GM18951 (cell line): ENCODE measurements around the gene GPR87.

Source experiments
- POLR2A ChIP-seq: IDR thresholded peaks from 4 replicates; pipeline ENCODE4 v1.6.1; 2011; ENCODE audit warnings: mild to moderate bottlenecking; ENCODE audit not compliant: insufficient read length, insufficient read depth; ENCODE audit errors: extremely low read depth
- in situ Hi-C: fragments of 300-500 bp; cut with MboI; formaldehyde crosslinking; loops from one replicate; pipeline ENCODE4 v1.12.0; 2022; ENCODE audit warnings: low sequenced_read_pairs, mixed read lengths, inconsistent platforms; ENCODE audit not compliant: unreplicated experiment

The GPR87 gene

GRCh38 chr3:151267066-151267465, 49.6 kb downstream of the GPR87 start:
- TF ChIP-seq POLR2A, result no peak
- in situ Hi-C loops, result no loop called here

GRCh38 chr3:151265866-151266265, 50.8 kb downstream of the GPR87 start:
- no peak for TF ChIP-seq POLR2A
- in situ Hi-C loops, result no loop called here

GRCh38 chr3:151265166-151265565, 51.5 kb downstream of the GPR87 start:
- in situ Hi-C loops, result no loop called here
- no peak for TF ChIP-seq POLR2A

- in situ Hi-C loops, result no loop called here
- TF ChIP-seq POLR2A, result no peak
Observed at GRCh38 chr3:151264605-151265004, 52.0 kb downstream of the GPR87 start.

- no peak for TF ChIP-seq POLR2A
- in situ Hi-C loops, result no loop called here
Observed at GRCh38 chr3:151262871-151263525, 53.6 kb downstream of the GPR87 start.

GRCh38 chr3:151259664-151260063, 57.0 kb downstream of the GPR87 start:
- in situ Hi-C loops, result no loop called here
- TF ChIP-seq POLR2A, result no peak

- in situ Hi-C loops, result no loop called here
- no peak for TF ChIP-seq POLR2A
Observed at GRCh38 chr3:151256749-151257148, 59.9 kb downstream of the GPR87 start.

GRCh38 chr3:151248772-151249337, 67.8 kb downstream of the GPR87 start:
- TF ChIP-seq POLR2A, result no peak
- in situ Hi-C loops, result no loop called here
